AG09309 (cell line): ENCODE data around the gene EHBP1.

ENCODE experiments used
- DNase-seq: peaks from one replicate; pipeline ENCODE4 v3.0.0-alpha.2; 2010; ENCODE audit warnings: low read depth
- H3K4me3 ChIP-seq: 2 replicates; pipeline ENCODE4 v1.5.1; 2011; ENCODE audit warnings: mild to moderate bottlenecking, low read depth, low read length, moderate library complexity; ENCODE audit not compliant: control insufficient read depth
- TF ChIP-seq, protein P1 (sequence below): IDR thresholded peaks from 2 replicates; pipeline ENCODE4 v1.5.1; 2011; ENCODE audit warnings: mild to moderate bottlenecking, low read depth, low read length, inconsistent platforms; ENCODE audit not compliant: insufficient read depth, control insufficient read depth; ENCODE audit errors: missing control alignments

The EHBP1 gene

DNA sequence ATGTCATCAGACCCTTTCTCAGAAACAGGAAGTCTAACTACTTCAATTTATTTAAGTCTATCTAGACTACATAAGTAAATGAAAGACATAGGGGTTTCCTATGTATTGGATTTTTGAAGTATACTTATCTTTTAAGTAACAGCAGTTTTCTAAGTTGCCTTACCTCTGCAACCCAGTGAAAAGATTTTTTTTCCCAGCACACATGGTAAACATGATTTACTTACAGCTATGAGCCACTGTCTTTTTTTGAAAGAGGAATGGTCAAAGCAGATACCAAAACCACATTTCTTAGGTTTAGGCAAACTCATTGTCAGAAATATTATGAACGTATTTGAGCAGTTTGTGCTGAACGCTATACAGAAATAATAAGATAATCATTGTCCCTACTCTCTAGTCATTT is 266.4 kb downstream of the EHBP1 start:
- no peak overlapping the region for H3K4me3 ChIP-seq
- no peak for DNase-seq
- TF ChIP-seq, protein P1, sequence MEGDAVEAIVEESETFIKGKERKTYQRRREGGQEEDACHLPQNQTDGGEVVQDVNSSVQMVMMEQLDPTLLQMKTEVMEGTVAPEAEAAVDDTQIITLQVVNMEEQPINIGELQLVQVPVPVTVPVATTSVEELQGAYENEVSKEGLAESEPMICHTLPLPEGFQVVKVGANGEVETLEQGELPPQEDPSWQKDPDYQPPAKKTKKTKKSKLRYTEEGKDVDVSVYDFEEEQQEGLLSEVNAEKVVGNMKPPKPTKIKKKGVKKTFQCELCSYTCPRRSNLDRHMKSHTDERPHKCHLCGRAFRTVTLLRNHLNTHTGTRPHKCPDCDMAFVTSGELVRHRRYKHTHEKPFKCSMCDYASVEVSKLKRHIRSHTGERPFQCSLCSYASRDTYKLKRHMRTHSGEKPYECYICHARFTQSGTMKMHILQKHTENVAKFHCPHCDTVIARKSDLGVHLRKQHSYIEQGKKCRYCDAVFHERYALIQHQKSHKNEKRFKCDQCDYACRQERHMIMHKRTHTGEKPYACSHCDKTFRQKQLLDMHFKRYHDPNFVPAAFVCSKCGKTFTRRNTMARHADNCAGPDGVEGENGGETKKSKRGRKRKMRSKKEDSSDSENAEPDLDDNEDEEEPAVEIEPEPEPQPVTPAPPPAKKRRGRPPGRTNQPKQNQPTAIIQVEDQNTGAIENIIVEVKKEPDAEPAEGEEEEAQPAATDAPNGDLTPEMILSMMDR: no peak

DNA sequence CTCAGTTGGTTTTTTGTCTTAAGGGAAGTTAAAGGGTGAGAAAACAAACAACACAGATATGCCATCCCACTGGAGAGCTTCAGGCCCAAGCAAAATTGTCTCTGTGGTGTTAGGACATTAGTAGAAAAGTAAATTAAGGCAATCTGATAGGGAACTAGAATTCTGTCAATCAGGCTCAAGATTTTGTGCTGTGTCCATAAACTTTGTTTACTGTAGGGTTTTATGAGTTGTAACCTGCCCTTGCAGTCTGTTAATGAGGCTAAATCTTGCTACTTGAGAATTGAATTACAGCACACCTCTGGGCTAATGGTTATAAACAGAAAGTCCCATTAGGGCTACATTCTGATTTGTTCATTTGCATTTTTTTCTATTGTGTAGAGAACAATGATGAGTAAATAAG is 267.1 kb downstream of the EHBP1 start:
- no peak for DNase-seq
- TF ChIP-seq, protein P1: no peak
- no peak overlapping the region for H3K4me3 ChIP-seq

DNA sequence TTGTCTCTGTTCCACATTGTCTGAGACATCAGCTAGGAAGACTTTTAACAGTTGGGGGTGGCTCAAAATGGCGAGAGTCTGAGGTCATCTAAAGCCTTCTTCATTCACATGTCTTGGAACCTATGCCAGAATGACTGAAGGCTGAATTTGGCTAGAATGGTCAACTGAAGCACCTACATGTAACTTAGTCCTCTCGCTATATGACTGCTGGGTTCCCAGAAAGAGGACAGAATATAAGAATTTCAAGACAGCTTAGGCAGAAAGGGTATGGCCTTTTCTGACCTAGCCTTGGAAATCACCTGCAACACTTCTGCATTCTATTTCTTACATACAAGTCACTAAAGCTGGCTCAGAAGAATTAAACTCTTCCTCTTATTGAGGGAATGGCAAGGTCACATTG is 269.5 kb downstream of the EHBP1 start:
- DNase-seq: no peak
- no peak overlapping the region for H3K4me3 ChIP-seq
- TF ChIP-seq, protein P1: no peak

DNA sequence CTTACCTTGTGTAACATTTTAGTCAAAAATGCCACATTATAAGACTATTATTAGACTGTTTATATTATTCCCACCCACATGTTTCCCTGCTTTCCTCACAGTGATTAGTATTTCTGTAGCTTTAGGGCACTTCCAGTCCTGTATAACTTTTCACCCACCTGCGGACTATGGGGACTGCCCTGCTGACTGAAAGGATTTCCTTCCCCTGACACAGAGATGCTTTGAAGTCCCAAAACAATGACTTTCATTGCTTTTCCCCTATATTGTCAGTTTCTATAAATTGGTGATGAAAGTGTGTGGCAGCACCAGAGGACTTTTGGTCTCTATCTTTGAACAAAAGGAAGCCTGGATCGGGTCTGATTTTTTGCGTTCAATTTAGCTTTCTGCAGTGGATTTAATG is 286.1 kb downstream of the EHBP1 start:
- TF ChIP-seq, protein P1: no peak
- H3K4me3 ChIP-seq: no peak overlapping the region
- no peak for DNase-seq

DNA sequence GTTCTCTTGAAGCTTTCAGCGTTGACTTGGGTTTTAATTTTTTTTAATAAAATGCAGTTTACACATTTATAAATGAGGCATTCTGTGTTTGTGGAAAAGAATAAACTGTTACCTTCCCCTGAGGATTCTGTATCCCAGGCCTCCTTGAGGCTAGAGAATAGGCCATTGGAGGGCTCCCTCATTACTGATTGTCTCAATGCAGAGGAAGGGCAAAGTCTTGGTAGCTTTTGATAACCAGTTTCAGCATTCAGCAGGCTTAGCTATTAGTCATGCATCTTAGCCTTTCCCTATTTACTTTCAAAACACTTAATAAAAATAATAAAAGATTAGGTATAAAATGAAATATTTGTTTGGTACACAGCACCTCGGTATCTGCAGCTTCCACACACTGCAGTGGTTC is 287.0 kb downstream of the EHBP1 start:
- H3K4me3 ChIP-seq: no peak overlapping the region
- no peak for DNase-seq
- TF ChIP-seq, protein P1: no peak

DNA sequence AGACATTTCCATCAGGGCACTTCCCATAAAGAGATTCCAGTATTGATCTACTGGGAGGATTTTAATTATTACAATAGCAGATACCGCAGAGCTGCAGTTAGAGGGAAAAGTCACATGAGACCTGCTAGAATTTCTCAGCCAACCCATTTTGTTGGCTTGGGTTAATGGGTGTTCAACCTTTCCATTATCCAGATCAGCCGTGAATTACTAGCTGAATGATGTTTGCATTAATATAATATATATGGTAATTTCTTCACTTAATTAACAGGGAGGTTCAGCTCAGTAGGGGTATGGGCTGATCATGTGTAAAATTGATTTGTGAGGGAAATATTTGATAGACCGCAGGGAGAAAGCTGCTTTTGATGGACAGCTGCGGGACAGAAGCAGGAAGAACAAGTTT is 288.7 kb downstream of the EHBP1 start:
- TF ChIP-seq, protein P1: no peak
- DNase-seq: no peak
- H3K4me3 ChIP-seq: no peak overlapping the region
